Measurements from ENCODE around the gene CPOX. TPM values are rescaled to one million over a fixed set of nuclear protein-coding genes. Genes with fewer than 3 reads are reported as not detected.

The CPOX gene
- total RNA-seq, 1 donor from 2014 or later = 18.0 TPM

GRCh38 chr3:98608029-98608428 lies 14.6 kb upstream of the CPOX start:
- DNase-seq (no peak), ATAC-seq (no peak)
- TF ChIP-seq, protein P1, sequence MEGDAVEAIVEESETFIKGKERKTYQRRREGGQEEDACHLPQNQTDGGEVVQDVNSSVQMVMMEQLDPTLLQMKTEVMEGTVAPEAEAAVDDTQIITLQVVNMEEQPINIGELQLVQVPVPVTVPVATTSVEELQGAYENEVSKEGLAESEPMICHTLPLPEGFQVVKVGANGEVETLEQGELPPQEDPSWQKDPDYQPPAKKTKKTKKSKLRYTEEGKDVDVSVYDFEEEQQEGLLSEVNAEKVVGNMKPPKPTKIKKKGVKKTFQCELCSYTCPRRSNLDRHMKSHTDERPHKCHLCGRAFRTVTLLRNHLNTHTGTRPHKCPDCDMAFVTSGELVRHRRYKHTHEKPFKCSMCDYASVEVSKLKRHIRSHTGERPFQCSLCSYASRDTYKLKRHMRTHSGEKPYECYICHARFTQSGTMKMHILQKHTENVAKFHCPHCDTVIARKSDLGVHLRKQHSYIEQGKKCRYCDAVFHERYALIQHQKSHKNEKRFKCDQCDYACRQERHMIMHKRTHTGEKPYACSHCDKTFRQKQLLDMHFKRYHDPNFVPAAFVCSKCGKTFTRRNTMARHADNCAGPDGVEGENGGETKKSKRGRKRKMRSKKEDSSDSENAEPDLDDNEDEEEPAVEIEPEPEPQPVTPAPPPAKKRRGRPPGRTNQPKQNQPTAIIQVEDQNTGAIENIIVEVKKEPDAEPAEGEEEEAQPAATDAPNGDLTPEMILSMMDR (IDR thresholded peaks at IDR 0.05) = no peak
- H3K27ac ChIP-seq = no peak overlapping the region
- no peaks in the 10 kb centered on the region for H3K27me3 ChIP-seq (ENCODE audit: low read depth)
- intact Hi-C loops (cut with DNase I) = no loop called here
- no peaks in the 10 kb centered on the region for H3K36me3 ChIP-seq
- no peaks in the 10 kb centered on the region for H3K4me1 ChIP-seq
- H3K9me3 ChIP-seq = no peaks in the 10 kb centered on the region
- no peak overlapping the region for H3K4me3 ChIP-seq

- H3K4me1 ChIP-seq = peaks cover 4% of the 10 kb centered on the region
- ATAC-seq (peak in 1 of 2 donors; percentile 43), DNase-seq (no peak)
- TF ChIP-seq, protein P1 (IDR thresholded peaks at IDR 0.05) = no peak
- no peaks in the 10 kb centered on the region for H3K27me3 ChIP-seq (ENCODE audit: low read depth)
- intact Hi-C loops (cut with DNase I) = no loop called here
- no peak overlapping the region for H3K27ac ChIP-seq
- H3K9me3 ChIP-seq = no peaks in the 10 kb centered on the region
- no peaks in the 10 kb centered on the region for H3K36me3 ChIP-seq
- no peak overlapping the region for H3K4me3 ChIP-seq
Measured at GRCh38 chr3:98603580-98603979, 10.2 kb upstream of the CPOX start.

DNA sequence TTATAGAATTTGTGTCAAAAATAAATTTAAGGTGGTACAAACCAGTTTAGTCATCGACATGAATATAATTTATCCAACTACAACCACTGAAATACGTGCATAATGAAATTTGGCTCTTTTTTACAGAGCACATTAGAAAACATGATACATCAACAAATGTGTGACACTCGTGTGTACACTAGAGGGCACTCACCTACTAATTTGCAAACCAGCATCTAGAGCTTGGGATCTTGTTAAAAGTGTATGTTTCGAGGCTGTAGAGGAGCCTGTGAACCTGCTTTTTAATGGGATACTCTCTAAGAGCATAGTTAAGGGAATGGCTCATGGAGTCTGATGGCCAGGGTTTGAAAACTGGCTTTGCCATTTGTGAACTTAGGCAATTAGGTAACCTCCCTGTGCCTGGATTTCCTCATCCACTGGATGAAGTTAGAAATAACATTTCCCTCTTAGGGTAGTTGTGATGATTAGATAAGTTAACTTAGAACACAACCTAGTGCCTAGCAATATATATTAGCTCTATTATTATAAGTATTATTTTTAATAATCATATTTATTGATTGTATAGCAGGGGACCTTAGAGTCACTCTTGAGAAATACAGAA lies 8.8 kb upstream of the CPOX start:
- Histone ChIP-seq H3K36me3 (no peaks in the 10 kb centered on the region), H3K9me3 (no peaks in the 10 kb centered on the region), H3K4me3 (no peak overlapping the region), H3K4me1 (peaks cover 4% of the 10 kb centered on the region), H3K27me3 (ENCODE audit: low read depth) (no peaks in the 10 kb centered on the region), H3K27ac (no peak overlapping the region)
- TF ChIP-seq, protein P1 (IDR thresholded peaks at IDR 0.05) = peak; percentile 72
- peak; percentile 85 to 90 for ATAC-seq
- DNase-seq = no peak
- intact Hi-C loops (cut with DNase I) = no loop called here

- no peaks in the 10 kb centered on the region for H3K36me3 ChIP-seq
- H3K4me3 ChIP-seq = no peak overlapping the region
- H3K9me3 ChIP-seq = no peaks in the 10 kb centered on the region
- intact Hi-C loops (cut with DNase I) = no loop called here
- DNase-seq (no peak), ATAC-seq (no peak)
- peaks cover 4% of the 10 kb centered on the region for H3K4me1 ChIP-seq
- no peaks in the 10 kb centered on the region for H3K27me3 ChIP-seq (ENCODE audit: low read depth)
- no peak overlapping the region for H3K27ac ChIP-seq
- TF ChIP-seq, protein P1 (IDR thresholded peaks at IDR 0.05) = no peak
Measured at GRCh38 chr3:98601180-98601579, 7.8 kb upstream of the CPOX start.

- TF ChIP-seq, protein P1 (IDR thresholded peaks at IDR 0.05) = no peak
- no peak overlapping the region for H3K4me3 ChIP-seq
- DNase-seq = no peak
- no peaks in the 10 kb centered on the region for H3K27me3 ChIP-seq (ENCODE audit: low read depth)
- no peaks in the 10 kb centered on the region for H3K9me3 ChIP-seq
- ATAC-seq = no peak
- peaks cover 4% of the 10 kb centered on the region for H3K4me1 ChIP-seq
- intact Hi-C loops (cut with DNase I) = no loop called here
- H3K27ac ChIP-seq = no peak overlapping the region
- no peaks in the 10 kb centered on the region for H3K36me3 ChIP-seq
Measured at GRCh38 chr3:98600412-98601095, 7.1 kb upstream of the CPOX start.

Measured in lower lobe of right lung (tissue), 2 donors.